ENCODE results near the gene USF1. TPM values are rescaled to one million over a fixed set of nuclear protein-coding genes. Genes with fewer than 3 reads are reported as not detected.
"Not testable (repeated sequence)": the region's sequence is repeated elsewhere in the genome, so short reads cannot be mapped to it uniquely, and the experiment has no call there.

USF1 gene
- total RNA-seq, 2 experiments from 2014 or later: 60.9 to 83.1 TPM

DNA sequence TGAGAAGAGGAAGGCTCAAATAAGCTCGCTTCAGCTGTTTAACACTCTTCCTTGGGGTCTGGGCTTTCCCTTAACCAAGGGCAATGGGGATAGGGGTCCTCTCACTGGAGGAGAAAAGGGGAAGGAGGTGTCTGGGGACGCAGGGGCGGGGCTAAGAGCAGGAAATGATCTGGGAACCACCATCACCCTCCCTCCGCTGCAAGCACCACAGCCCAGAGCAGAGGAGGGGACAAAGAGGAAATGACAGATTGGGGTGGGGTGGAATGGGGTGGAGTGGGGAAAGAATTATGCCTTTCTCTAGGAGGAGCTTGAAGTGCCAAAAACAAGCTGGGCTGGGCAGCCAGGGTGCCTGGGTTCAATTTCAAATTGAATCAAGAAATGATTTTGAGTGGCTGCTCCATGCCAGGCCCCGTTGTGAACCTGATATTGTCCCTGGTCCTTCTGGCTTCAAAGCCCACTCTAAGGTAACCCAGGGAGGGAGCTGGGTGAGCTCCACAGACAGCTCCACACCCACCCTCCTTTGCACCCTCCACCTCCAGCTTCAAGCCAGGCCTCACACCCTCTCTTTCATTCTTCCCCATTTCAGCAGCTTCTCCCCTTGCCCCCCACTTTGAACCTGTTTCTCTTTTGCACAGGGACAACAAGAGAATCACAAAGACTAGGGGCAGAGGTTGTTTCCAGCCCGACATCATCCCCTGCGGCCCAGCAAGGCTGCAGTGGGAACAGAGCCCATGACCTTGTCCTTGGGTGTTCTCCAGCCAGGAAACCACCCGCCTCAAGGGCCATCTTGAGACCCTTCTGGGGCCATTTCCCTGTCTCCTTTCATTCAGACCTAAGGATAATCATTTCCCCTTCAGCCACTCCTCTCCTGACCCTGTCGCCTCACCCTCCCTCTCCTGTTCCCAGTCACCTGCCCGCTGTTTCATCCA, 22.8 kb upstream of the USF1 start:
- no peaks in the 10 kb centered on the region for H3K9me3 ChIP-seq (ENCODE audit: low read length)
- TF ChIP-seq EZH2phosphoT487 (IDR thresholded peaks at IDR 0.05; ENCODE audit: borderline replicate concordance, low read depth, low read length): no peak
- TF ChIP-seq, protein P1, sequence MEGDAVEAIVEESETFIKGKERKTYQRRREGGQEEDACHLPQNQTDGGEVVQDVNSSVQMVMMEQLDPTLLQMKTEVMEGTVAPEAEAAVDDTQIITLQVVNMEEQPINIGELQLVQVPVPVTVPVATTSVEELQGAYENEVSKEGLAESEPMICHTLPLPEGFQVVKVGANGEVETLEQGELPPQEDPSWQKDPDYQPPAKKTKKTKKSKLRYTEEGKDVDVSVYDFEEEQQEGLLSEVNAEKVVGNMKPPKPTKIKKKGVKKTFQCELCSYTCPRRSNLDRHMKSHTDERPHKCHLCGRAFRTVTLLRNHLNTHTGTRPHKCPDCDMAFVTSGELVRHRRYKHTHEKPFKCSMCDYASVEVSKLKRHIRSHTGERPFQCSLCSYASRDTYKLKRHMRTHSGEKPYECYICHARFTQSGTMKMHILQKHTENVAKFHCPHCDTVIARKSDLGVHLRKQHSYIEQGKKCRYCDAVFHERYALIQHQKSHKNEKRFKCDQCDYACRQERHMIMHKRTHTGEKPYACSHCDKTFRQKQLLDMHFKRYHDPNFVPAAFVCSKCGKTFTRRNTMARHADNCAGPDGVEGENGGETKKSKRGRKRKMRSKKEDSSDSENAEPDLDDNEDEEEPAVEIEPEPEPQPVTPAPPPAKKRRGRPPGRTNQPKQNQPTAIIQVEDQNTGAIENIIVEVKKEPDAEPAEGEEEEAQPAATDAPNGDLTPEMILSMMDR (conservative IDR thresholded peaks at IDR 0.05; ENCODE audit: low read length): no peak
- H3K4me1 ChIP-seq (ENCODE audit: insufficient read depth, low read length, poor library complexity, severe bottlenecking): peaks cover 30% of the 10 kb centered on the region
- ChIA-PET CTCF (ENCODE audit: unreplicated experiment) (interaction anchor here (1.4 kb wide), 2 partner anchors 9 to 22 kb away, joined by 4 to 6 read pairs; partner anchors contain the start of gene USF1), POLR2A (interaction anchor here (0.6 to 3.9 kb wide), 17 partner anchors 8 to 134 kb away, joined by 3 to 42 read pairs (median 4); partner anchors contain the start of genes F11R, NDUFS2, NIT1 and PFDN2)
- H3K4me2 ChIP-seq (ENCODE audit: low read length): peak overlapping the region; percentile 99
- H3K27ac ChIP-seq (ENCODE audit: low read depth, low read length, poor library complexity, severe bottlenecking): peak overlapping the region; percentile 86
- peak; percentile 84 for DNase-seq (ENCODE audit: low spot score)
- no TSS peak for BruUV-seq (replicated peaks)
- H3K9me2 ChIP-seq (ENCODE audit: insufficient read depth, low read length): no peaks in the 10 kb centered on the region
- no peak overlapping the region for H2AFZ ChIP-seq (ENCODE audit: low read length)
- H3K36me3 ChIP-seq (ENCODE audit: insufficient read depth, low read length): peaks cover 34% of the 10 kb centered on the region
- H3K79me2 ChIP-seq (ENCODE audit: insufficient read depth, low read depth, low read length): peaks cover 55% of the 10 kb centered on the region
- peak overlapping the region; percentile 96 for H3K4me3 ChIP-seq (ENCODE audit: low read depth, low read length, poor library complexity, severe bottlenecking)
- H4K20me1 ChIP-seq (ENCODE audit: insufficient read depth, low read length): peaks cover 6% of the 10 kb centered on the region; the same call in 1 of the 2 replicates
- intact Hi-C loops (cut with micrococcal nuclease; ENCODE audit: unreplicated experiment): loop anchor here (1.0 to 2.0 kb wide), 3 partner anchors 23 to 86 kb away; partner anchors contain the start of genes NIT1, PFDN2 and USF1

DNA sequence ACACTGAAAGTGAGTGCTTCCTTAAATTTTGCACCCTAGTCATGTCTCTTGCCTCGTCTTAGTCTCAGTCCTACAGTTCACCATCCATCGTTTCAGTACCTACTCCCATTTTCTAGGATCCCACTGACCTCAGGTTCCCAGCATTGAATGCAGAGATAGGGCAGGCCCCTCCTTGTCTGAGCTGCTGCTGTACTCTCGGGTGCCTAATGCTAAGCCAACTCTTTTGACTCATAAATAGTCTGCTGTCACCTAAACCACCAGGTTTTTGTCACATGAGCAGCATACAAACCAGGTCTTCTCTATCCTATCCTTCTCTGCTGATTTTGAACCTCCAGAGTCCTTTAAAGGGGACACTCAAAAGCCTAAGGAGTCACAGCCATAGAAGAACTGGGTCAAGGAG, 20.9 kb upstream of the USF1 start:
- no peak for DNase-seq (ENCODE audit: low spot score)
- POLR2A ChIA-PET: no interaction called here
- peaks cover 6% of the 10 kb centered on the region; the same call in 1 of the 2 replicates for H4K20me1 ChIP-seq (ENCODE audit: insufficient read depth, low read length)
- H3K27ac ChIP-seq (ENCODE audit: low read depth, low read length, poor library complexity, severe bottlenecking): no peak overlapping the region
- intact Hi-C loops (cut with micrococcal nuclease; ENCODE audit: unreplicated experiment): no loop called here
- no peak overlapping the region for H2AFZ ChIP-seq (ENCODE audit: low read length)
- no peaks in the 10 kb centered on the region for H3K9me2 ChIP-seq (ENCODE audit: insufficient read depth, low read length)
- BruUV-seq (replicated peaks): TSS peak; percentile 30
- no peak overlapping the region for H3K4me3 ChIP-seq (ENCODE audit: low read depth, low read length, poor library complexity, severe bottlenecking)
- H3K4me2 ChIP-seq (ENCODE audit: low read length): peak overlapping the region; percentile 18; the same call in 1 of the 2 replicates
- TF ChIP-seq EZH2phosphoT487 (IDR thresholded peaks at IDR 0.05; ENCODE audit: borderline replicate concordance, low read depth, low read length): no peak
- TF ChIP-seq, protein P1 (conservative IDR thresholded peaks at IDR 0.05; ENCODE audit: low read length): no peak
- H3K79me2 ChIP-seq (ENCODE audit: insufficient read depth, low read depth, low read length): peaks cover 65% of the 10 kb centered on the region
- peaks cover 44% of the 10 kb centered on the region for H3K36me3 ChIP-seq (ENCODE audit: insufficient read depth, low read length)
- CTCF ChIA-PET (ENCODE audit: unreplicated experiment): no interaction called here
- peaks cover 30% of the 10 kb centered on the region for H3K4me1 ChIP-seq (ENCODE audit: insufficient read depth, low read length, poor library complexity, severe bottlenecking)
- no peaks in the 10 kb centered on the region for H3K9me3 ChIP-seq (ENCODE audit: low read length)

DNA sequence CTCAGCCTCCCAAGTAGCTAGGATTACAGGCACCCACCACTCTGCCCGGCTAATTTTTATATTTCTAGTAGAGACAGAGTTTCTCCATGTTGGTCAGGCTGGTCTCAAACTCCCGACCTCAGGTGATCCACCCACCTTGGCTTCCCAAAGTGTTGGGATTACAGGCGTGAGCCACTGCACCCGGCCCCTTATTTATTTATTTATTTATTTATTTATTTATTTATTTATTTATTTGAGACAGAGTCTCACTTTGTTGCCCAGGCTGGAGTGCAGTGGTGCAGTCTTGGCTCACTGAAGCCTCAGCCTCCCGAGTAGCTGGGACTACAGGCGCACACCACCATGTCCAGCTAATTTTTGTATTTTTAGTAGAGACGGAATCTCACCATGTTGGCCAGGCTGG, 19.9 kb upstream of the USF1 start:
- Histone ChIP-seq H3K79me2 (ENCODE audit: insufficient read depth, low read depth, low read length) (peaks cover 68% of the 10 kb centered on the region), H3K36me3 (ENCODE audit: insufficient read depth, low read length) (peaks cover 47% of the 10 kb centered on the region), H3K4me1 (ENCODE audit: insufficient read depth, low read length, poor library complexity, severe bottlenecking) (peaks cover 24% of the 10 kb centered on the region)
- H3K27ac ChIP-seq (ENCODE audit: low read depth, low read length, poor library complexity, severe bottlenecking); intact Hi-C loops (cut with micrococcal nuclease; ENCODE audit: unreplicated experiment); CTCF ChIA-PET (ENCODE audit: unreplicated experiment); H3K4me3 ChIP-seq (ENCODE audit: low read depth, low read length, poor library complexity, severe bottlenecking); H4K20me1 ChIP-seq (ENCODE audit: insufficient read depth, low read length); H2AFZ ChIP-seq (ENCODE audit: low read length); H3K9me3 ChIP-seq (ENCODE audit: low read length); H3K9me2 ChIP-seq (ENCODE audit: insufficient read depth, low read length); H3K4me2 ChIP-seq (ENCODE audit: low read length); BruUV-seq (replicated peaks); DNase-seq (ENCODE audit: low spot score): not testable (repeated sequence)
- POLR2A ChIA-PET: interaction anchor here (0.6 kb wide), 1 partner anchor 51 kb away, joined by 3 read pairs; no protein-coding TSS in a partner anchor

DNA sequence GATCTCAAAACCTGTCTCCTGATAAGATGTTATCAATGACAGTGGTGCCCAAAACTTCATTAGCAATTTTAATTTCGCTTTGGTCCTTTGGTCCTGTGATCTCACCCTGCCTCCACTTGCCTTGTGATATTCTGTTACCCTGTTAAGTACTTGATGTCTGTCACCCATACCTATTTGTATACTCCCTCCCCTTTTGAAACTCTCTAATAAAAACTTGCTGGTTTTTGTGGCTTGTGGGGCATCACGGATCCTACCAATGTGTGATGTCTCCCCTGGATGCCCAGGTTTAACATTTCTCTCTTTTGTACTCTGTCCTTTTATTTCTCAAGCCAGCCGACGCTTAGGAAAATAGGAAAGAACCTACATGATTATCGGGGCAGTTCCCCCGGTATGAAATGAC, 18.2 kb upstream of the USF1 start:
- H3K36me3 ChIP-seq (ENCODE audit: insufficient read depth, low read length): peaks cover 59% of the 10 kb centered on the region
- H2AFZ ChIP-seq (ENCODE audit: low read length); intact Hi-C loops (cut with micrococcal nuclease; ENCODE audit: unreplicated experiment); H3K9me2 ChIP-seq (ENCODE audit: insufficient read depth, low read length); H3K9me3 ChIP-seq (ENCODE audit: low read length); POLR2A ChIA-PET; CTCF ChIA-PET (ENCODE audit: unreplicated experiment); DNase-seq (ENCODE audit: low spot score); BruUV-seq (replicated peaks); H3K4me3 ChIP-seq (ENCODE audit: low read depth, low read length, poor library complexity, severe bottlenecking); H3K27ac ChIP-seq (ENCODE audit: low read depth, low read length, poor library complexity, severe bottlenecking); H3K4me2 ChIP-seq (ENCODE audit: low read length); H4K20me1 ChIP-seq (ENCODE audit: insufficient read depth, low read length): not testable (repeated sequence)
- peaks cover 61% of the 10 kb centered on the region for H3K79me2 ChIP-seq (ENCODE audit: insufficient read depth, low read depth, low read length)
- H3K4me1 ChIP-seq (ENCODE audit: insufficient read depth, low read length, poor library complexity, severe bottlenecking): peaks cover 16% of the 10 kb centered on the region
